Common myeloid progenitor, CD34-positive (primary cell): Measurements from ENCODE around the gene WDR70.
"Not testable (repeated sequence)": the region's sequence is repeated elsewhere in the genome, so short reads cannot be mapped to it uniquely, and the experiment has no call there.

ENCODE experiments used
- CTCF ChIA-PET: fragments of 350-600 bp; sonication (Branson Sonifier 250); formaldehyde crosslinking; loops from one replicate; lab custom pipeline; 2021; ENCODE audit warnings: antibody characterized with exemption; lab: Charles Lee
- POLR2A ChIA-PET: fragments of 350-600 bp; sonication (Branson Sonifier 250); formaldehyde crosslinking; loops from one replicate; lab custom pipeline; 2021; ENCODE audit warnings: antibody characterized with exemption; lab: Charles Lee
- DNase-seq, 3 donors: peaks; one replicate each; pipeline versions ENCODE4 v3.0.0 to v3.0.0-alpha.2; 2013
- H3K27ac ChIP-seq, 2 experiments: 1 replicate in 1 of 2; 2 replicates in 1 of 2; pipeline ENCODE4 v1.7.0; 2013; ENCODE audit warnings: inconsistent platforms in 2 of 2, low read length in 2 of 2, mild to moderate bottlenecking in 2 of 2, low read depth in 1 of 2, moderate library complexity in 1 of 2; ENCODE audit not compliant: severe bottlenecking in 2 of 2, insufficient read depth in 1 of 2, poor library complexity in 1 of 2
- H3K27me3 ChIP-seq, 5 experiments: replicated peaks in 2 of 5; 1 replicate in 3 of 5; 2 replicates in 2 of 5; pipeline versions ENCODE4 v1.6.1 to v1.7.0; 2013; ENCODE audit warnings: low read length in 4 of 5, mild to moderate bottlenecking in 2 of 5, moderate library complexity in 2 of 5, inconsistent platforms in 1 of 5; ENCODE audit not compliant: insufficient read depth in 5 of 5, control insufficient read depth in 4 of 5
- H3K36me3 ChIP-seq, 4 experiments: 1 replicate in 2 of 4; 2 replicates in 2 of 4; pipeline versions ENCODE4 v1.6.1 to v1.7.0; 2013; ENCODE audit warnings: low read length in 3 of 4, control low read depth in 1 of 4, mild to moderate bottlenecking in 1 of 4; ENCODE audit not compliant: control insufficient read depth in 4 of 4, insufficient read depth in 4 of 4
- H3K4me1 ChIP-seq, 4 experiments: 1 replicate in 3 of 4; 2 replicates in 1 of 4; pipeline versions ENCODE4 v1.6.1 to v1.7.1; 2013; ENCODE audit warnings: low read length in 3 of 4, mild to moderate bottlenecking in 3 of 4, control low read depth in 1 of 4, inconsistent platforms in 1 of 4, moderate library complexity in 1 of 4; ENCODE audit not compliant: control insufficient read depth in 4 of 4, insufficient read depth in 4 of 4; ENCODE audit errors: control extremely low read depth in 1 of 4
- H3K4me3 ChIP-seq, 7 experiments: 1 replicate in 4 of 7; 2 replicates in 3 of 7; pipeline versions ENCODE4 v1.5.1 to v1.7.0; 2013; ENCODE audit warnings: mild to moderate bottlenecking in 7 of 7, low read length in 6 of 7, moderate library complexity in 6 of 7, inconsistent platforms in 2 of 7, low read depth in 2 of 7, control low read depth in 1 of 7; ENCODE audit not compliant: insufficient read depth in 4 of 7, control insufficient read depth in 1 of 7; ENCODE audit errors: extremely low read depth in 1 of 7
- H3K9me3 ChIP-seq, 5 experiments: 1 replicate in 4 of 5; 2 replicates in 1 of 5; pipeline versions ENCODE4 v1.6.1 to v1.7.1; 2013; ENCODE audit warnings: low read length in 4 of 5, mild to moderate bottlenecking in 2 of 5, inconsistent platforms in 1 of 5, low read depth in 1 of 5, moderate library complexity in 1 of 5; ENCODE audit not compliant: control insufficient read depth in 4 of 5, insufficient read depth in 2 of 5; ENCODE audit errors: control extremely low read depth in 1 of 5
- WGBS: methylation state at CpG from one replicate; pipeline ENCODE4 v1.1.5; 2013; ENCODE audit not compliant: insufficient coverage; 5-methylcytosine and 5-hydroxymethylcytosine counted together

The WDR70 gene

GRCh38 chr5:37665889-37666288, 286.8 kb downstream of the WDR70 start:
- ChIA-PET CTCF (no interaction called here), POLR2A (no interaction called here)
- H3K36me3 ChIP-seq = peaks cover 0 to 3% (median 0%) of the 10 kb centered on the region in 4 experiments
- H3K27me3 ChIP-seq = no peaks in the 10 kb centered on the region
- H3K9me3 ChIP-seq = peaks cover 0 to 3% (median 0%) of the 10 kb centered on the region in 5 experiments
- WGBS = 72% methylated on average over 12 of the region's 12 CpGs
- DNase-seq = peak in 2 of 3 donors; percentile 13 to 31
- no peak overlapping the region for H3K4me3 ChIP-seq
- H3K4me1 ChIP-seq = peaks cover 0 to 3% (median 0%) of the 10 kb centered on the region in 4 experiments
- no peak overlapping the region for H3K27ac ChIP-seq

GRCh38 chr5:37667430-37667829, 288.3 kb downstream of the WDR70 start:
- ChIA-PET POLR2A (no interaction called here), CTCF (no interaction called here)
- Histone ChIP-seq H3K36me3 (peaks cover 0 to 3% (median 0%) of the 10 kb centered on the region in 4 experiments), H3K4me1 (peaks cover 3 to 10% (median 8%) of the 10 kb centered on the region in 4 experiments), H3K4me3 (no peak overlapping the region), H3K27ac (no peak overlapping the region), H3K9me3 (peaks cover 0 to 3% (median 0%) of the 10 kb centered on the region in 5 experiments), H3K27me3 (no peaks in the 10 kb centered on the region)
- no peak for DNase-seq

- H3K36me3 ChIP-seq = peaks cover 0 to 3% (median 0%) of the 10 kb centered on the region in 4 experiments
- no peak for DNase-seq
- CTCF ChIA-PET = no interaction called here
- peaks cover 0 to 3% (median 0%) of the 10 kb centered on the region in 5 experiments for H3K9me3 ChIP-seq
- POLR2A ChIA-PET = no interaction called here
- H3K4me3 ChIP-seq = no peak overlapping the region
- no CpG with 5 or more reads among the region's 1 CpG for WGBS
- no peaks in the 10 kb centered on the region for H3K27me3 ChIP-seq
- no peak overlapping the region for H3K27ac ChIP-seq
- H3K4me1 ChIP-seq = peaks cover 3 to 14% (median 12%) of the 10 kb centered on the region in 4 experiments
Observed at GRCh38 chr5:37667846-37668245, 288.7 kb downstream of the WDR70 start.

GRCh38 chr5:37668524-37669047, 289.5 kb downstream of the WDR70 start:
- WGBS = 100% methylated on average over 2 of the region's 2 CpGs
- peak in 2 of 3 donors; percentile 11 to 31 for DNase-seq
- Histone ChIP-seq H3K27ac (no peak overlapping the region), H3K27me3 (no peaks in the 10 kb centered on the region), H3K4me1 (peaks cover 0 to 17% (median 15%) of the 10 kb centered on the region in 4 experiments), H3K36me3 (peaks cover 0 to 3% (median 0%) of the 10 kb centered on the region in 4 experiments), H3K9me3 (peaks cover 0 to 3% (median 0%) of the 10 kb centered on the region in 5 experiments), H3K4me3 (no peak overlapping the region)
- ChIA-PET CTCF (no interaction called here), POLR2A (no interaction called here)

GRCh38 chr5:37672118-37672588, 293.0 kb downstream of the WDR70 start:
- DNase-seq = peak; percentile 79 to 97 (median 94)
- H3K27me3 ChIP-seq, H3K9me3 ChIP-seq, CTCF ChIA-PET, POLR2A ChIA-PET, H3K27ac ChIP-seq, H3K36me3 ChIP-seq: not testable (repeated sequence)
- peaks cover 0 to 17% (median 15%) of the 10 kb centered on the region in 4 experiments for H3K4me1 ChIP-seq
- peak overlapping the region in 2 of 7 experiments; percentile 1 to 8 for H3K4me3 ChIP-seq
- WGBS = 0% methylated on average over 11 of the region's 12 CpGs

- H3K4me1 ChIP-seq = peaks cover 0 to 17% (median 15%) of the 10 kb centered on the region in 4 experiments
- H3K27ac ChIP-seq, H3K27me3 ChIP-seq, CTCF ChIA-PET, DNase-seq, H3K4me3 ChIP-seq, H3K36me3 ChIP-seq, H3K9me3 ChIP-seq, POLR2A ChIA-PET: not testable (repeated sequence)
- WGBS = no CpG with 5 or more reads among the region's 6 CpGs
Observed at GRCh38 chr5:37674361-37674760, 295.2 kb downstream of the WDR70 start.

GRCh38 chr5:37679326-37679725, 300.2 kb downstream of the WDR70 start:
- CTCF ChIA-PET, POLR2A ChIA-PET, H3K36me3 ChIP-seq, DNase-seq, H3K4me3 ChIP-seq, H3K27me3 ChIP-seq, H3K4me1 ChIP-seq, H3K27ac ChIP-seq: not testable (repeated sequence)
- 100% methylated on average over 4 of the region's 8 CpGs for WGBS
- peaks cover 0 to 29% (median 2%) of the 10 kb centered on the region in 5 experiments for H3K9me3 ChIP-seq
